SK-N-DZ (cell line): ENCODE data around the gene C14orf93.

ENCODE experiments used
- DNase-seq: peaks from one replicate; pipeline ENCODE4 v3.0.0-alpha.2; 2015; ENCODE audit warnings: low spot score

Gene C14orf93

DNA sequence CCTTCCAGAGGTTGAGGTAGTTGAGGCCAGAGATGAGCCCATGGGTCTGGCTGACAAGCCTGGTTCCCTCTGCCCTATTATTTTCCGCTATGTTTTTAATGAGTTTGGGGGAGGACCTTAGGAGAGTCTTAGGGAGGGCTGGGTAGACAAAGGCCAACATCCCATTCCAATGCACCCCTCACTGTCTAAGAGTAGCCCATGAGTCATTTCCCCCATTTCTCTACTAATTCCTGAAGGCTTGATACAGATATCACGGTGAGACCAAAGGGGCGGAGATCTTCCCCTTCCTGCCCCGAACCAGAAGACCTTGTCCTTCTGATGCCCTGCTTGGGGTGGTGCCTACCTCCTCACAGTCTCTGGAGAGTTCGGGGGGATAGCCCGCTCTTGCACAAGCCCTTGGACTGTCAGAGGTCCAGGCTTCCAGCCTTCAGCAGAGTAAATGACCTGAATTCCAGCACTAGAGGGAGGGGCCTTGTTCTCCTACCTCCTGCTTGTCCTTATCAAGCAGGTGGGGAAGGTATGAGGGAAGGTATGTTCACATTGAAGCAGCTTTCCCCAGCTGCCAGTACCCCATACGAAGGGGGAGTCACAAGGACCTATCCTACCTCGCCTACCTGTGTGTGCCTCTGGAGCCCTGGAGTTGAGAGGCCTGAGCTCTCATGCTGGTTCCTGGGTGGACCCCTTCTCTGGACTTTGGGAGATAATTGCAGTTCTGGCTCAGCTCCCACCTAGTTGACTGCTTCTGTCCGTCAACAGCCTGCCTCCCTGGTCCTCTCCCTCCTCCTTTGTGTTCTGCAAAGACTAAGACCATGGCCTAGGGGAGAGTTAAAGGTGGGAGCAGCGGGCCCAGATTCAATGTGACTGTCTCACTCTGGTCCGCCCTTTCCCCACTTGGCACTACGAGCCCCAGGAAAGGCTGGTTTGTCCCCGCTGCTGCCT is 35.7 kb upstream of the C14orf93 start:
- DNase-seq, result no peak

DNA sequence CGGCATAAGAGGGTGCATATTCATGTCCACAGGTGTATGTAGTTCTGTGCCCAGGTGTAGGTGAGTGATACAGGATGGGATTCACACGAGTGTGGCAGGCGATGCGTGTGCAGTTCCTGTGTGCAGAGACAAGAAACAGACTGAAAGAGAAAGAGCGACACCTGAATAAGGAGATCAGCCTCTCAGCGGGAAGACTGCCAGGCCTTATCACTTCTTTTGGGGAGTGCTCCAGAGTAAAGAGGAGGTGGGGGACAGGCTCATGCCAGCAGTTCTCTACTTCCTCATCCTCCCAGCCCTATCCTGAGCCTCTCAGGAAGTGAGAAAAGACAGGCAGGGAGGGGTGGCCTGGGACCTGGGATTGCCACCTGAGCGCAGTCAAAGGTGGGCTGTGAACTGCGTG is 34.9 kb upstream of the C14orf93 start:
- DNase-seq, result no peak

DNA sequence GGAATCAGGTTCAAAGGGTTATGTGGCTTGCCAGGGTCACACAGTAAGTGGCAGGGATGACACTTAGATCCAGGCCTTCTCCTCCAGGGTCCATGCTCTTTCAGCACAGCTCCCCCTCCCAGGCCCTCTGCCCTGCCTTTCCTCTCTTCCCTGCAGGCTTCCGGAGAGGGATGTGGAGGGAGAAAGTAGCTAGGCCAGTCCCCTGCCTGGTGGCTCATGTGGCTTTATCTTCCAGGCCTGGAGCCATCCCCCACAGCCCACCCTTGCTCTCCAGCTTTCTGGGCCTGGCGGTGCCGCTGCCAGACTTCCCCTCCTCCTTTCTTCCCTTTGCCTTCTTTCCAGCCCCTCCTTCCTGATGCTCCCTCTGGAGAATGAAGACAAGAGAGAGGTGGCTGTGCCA is 33.8 kb upstream of the C14orf93 start:
- peak; percentile 60 for DNase-seq

DNA sequence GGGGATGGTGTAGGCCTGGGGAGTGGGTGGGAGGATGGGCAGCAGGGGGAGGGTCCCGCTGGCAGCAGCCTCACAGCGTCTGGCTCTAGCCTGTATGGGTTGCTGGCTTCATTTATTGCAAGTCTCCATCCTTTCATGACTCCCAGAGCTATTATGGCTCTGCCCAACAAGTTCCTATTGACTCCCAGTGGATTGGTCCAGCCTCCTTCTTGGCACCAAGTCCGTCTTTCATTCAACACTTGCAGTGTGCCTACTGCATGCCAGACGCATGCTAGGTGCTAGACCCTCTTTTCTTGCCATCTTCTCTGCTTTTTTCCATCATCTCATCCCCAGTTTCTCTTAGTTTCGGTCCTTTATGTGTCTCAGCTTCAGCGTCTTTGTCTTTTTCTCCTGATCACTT is 33.2 kb upstream of the C14orf93 start:
- no peak for DNase-seq

DNA sequence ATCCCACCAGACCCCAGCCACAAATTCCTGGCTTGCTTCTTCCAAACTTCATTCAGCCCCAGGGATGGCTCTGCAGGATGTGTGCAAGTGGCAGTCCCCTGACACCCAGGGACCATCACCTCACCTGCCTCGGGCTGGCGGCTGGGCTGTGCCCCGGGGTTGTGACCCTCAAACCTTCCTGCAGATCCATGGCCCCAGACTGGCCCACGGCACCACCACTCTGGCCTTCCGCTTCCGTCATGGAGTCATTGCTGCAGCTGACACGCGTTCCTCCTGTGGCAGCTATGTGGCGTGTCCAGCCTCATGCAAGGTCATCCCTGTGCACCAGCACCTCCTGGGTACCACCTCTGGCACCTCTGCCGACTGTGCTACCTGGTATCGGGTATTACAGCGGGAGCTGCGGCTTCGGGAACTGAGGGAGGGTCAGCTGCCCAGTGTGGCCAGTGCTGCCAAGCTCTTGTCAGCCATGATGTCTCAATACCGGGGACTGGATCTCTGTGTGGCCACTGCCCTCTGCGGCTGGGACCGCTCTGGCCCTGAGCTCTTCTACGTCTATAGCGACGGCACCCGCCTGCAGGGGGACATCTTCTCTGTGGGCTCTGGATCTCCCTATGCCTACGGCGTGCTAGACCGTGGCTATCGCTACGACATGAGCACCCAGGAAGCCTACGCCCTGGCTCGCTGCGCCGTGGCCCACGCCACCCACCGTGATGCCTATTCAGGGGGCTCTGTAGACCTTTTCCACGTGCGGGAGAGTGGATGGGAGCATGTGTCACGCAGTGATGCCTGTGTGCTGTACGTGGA is 32.4 kb upstream of the C14orf93 start, which contains the start of gene PSMB11:
TSS of gene PSMB11 (plus strand) at position 51 of the 804 bp plus-strand sequence. CDS start at position 65, 14 bp downstream.
- DNase-seq, result no peak

DNA sequence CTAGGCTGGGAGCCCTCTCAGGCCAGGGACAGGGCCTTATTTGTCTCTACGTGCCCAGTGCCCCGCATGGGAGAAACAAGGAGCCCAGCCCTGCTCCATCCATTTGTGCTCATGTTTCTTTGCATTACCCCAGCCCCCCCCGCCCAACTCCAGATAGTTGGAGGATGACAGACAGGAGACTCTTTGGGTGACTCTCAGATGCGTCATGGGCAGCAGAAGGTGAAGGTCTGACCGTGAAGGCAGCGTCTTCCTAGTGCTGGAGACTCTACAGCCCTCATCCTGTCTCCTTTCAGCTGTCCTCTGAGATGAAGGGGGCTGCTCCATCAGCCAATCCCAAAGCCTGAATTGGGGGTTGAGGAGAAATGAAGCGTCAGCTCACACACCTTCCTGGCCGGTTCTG is 31.8 kb upstream of the C14orf93 start:
- DNase-seq, result no peak

DNA sequence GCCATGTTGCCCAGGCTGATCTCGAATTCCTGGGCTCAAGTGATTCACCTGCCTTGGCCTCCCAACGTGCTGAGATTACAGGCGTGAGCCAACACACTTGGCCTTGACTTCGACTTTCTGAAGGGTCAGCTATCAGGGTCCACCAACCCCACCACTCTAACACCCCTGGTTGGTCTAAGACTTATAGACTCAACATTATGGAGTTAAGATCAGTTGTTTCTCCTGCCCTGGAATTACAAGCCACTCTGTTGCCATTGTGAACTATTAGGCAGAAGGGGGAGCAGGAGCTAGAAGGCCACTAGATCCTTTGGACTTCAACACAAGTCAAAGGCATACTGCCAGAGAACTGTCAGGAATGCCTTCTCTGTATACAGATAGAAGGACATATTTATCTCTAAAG is 30.2 kb upstream of the C14orf93 start:
- DNase-seq, result no peak

DNA sequence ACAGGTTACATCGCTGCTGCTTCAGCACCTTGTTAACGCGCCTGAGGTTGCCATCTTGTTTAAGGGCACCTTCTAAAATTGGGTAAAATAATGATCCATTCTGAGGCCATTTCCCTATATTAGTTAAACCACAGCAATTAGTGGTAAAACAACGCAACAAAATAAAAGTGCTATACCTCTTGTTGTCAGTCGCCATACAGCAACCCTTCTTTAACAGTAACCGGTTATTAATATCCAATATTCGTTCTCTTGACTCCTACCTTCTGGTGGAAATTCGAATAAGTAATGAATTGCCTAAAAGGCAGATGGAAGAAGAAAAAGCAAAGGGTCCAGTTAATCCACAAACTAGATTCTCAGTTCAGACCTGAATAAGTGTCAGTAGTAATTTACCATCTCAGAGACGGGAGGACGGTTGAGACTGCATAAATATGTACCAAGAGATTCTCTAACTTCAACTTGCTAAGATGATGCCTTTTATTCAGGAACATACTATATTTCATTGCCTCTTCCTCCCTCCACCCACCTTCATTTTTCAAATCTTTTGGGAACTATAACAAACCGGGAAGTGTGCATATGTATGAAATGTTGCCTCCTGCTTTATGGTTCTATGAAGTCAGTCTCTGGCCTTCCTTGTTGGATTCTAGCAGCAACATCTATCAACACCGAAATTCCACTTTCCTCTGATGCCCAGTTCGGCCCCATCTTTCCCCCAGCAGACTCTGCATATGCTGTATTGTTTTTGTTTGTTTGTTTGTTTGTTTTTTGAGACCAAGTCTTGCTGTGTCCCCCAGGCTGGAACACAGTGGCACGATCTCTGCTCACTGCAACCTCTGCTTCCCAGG is 25.6 kb upstream of the C14orf93 start:
- DNase-seq, result no peak

DNA sequence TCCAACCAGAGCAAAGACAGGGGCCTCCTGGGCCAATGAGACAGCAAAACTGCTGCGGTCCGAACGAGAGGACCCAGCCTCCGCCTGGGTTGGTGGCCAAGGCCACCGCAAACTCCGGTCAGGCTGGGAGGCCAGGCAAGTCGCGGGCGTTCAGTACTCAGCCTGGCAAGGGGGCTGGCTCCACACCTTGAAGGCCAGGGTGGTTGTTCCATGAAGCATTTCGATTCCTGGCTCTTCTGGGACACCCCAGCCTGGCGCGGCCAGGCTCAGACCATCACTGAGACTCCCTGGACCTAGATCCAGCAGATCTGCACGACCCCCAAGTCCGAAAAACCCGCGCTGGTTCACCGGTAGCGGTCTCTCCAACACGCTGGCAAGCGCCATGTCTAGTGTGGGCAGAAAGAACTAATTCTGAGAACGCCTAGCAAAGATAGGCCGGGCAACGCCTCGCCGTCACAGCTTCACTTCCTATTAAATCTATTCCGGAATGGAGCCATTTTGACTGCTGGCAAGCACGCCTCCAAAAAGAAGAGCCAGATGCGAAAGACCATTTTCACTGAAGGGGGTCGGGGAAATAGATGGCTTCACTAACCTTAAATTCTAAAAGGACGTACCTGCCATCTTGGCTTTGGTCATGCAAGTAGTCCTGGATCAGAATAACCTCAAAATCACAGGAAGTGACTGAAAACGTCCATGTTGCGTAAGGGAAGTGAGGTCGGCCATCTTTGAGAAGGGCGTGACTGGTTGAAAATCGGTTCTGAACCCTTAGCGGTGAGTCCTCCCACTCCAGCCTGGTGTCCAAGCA is 24.8 kb upstream of the C14orf93 start, which contains the start of gene PSMB5:
TSS of gene PSMB5 (minus strand) at position 403 of the 805 bp plus-strand sequence. CDS start at position 384, 19 bp downstream.
- DNase-seq, result peak; percentile 97

DNA sequence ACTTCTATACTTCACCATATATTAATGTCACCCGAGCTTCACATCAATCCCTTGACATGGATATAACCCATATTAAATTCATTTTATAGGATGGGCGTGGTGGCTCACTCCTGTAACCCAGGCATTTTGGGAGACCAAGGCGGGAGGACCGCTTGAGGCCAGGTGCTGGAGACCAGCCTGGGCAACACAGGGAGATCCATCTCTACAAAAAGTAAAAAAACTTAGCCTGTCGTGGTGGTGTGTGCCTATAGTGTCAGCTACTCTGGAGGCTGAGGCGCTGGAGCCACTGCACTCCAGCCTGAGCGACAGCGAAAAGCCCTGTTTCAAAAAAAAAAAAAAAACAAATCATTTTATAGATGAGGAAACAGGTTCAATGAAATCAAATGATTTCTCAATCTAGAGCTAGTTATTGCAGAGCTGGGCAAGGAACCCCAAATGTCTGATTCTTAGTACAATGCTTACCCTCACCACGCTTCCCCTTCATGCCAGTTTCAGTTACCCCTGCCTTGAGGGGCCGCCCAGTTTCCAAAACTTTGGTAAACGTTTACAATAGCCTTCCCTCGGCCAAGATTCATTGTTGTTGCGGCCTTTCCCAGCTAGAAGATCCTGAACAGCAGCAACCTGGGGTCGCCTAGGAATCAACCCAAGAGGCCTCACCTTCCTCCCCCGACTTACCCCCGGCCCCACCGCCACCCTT is 24.0 kb upstream of the C14orf93 start:
- no peak for DNase-seq

DNA sequence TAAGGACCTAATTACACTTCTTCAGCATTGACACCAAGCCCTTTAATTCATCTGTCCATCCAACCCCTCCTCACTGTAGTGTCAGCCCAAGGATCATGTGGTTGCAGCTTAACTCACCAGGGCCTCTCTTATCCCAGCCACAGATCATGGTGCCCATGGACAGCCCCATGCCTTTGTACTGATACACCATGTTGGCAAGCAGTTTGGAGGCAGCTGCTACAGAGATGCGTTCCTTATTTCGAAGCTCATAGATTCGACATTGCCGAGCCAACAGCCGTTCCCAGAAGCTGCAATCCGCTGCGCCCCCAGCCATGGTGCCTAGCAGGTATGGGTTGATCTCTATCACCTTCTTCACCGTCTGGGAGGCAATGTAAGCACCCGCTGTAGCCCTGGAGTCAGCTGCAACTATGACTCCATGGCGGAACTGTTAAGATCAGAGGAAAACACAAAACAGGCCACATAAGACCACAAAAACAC is 23.3 kb upstream of the C14orf93 start:
- no peak for DNase-seq

DNA sequence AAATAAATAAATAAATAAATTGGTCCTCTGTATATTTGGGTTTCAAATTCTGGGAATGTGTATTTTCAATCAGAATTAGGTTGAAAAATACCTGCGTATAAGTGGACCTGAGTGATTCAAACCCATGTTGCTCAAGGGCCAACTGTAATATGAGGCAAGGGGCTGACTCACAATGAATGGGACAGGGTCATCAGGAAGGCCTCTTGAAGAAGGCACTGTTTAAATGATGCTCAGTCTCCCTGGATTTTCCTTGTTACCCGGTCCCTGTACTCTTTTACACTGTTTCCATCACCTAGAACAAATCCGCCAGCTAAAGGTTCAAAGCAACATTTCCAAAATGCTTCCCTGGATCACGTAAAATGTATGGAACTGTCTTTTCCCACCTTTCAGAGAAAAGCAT is 21.0 kb upstream of the C14orf93 start:
- DNase-seq, result no peak

DNA sequence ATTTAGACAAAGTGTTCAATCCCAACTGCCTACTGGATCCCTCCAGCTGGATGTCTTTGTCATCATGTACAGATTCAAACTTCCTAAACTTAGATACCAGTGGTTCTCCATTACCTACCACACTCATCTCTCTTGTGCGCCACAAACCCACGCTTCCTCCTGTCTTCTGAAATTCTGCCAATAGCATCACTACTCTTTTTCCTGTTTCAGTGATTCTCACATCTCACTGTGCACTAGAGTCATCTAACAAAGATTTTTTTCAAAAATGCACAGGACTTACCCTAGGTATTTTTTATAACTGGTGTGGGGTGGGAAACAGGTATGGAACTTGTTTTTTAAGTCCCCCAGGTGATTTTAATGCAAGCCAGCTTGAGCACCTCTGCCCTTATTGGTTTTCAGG is 18.9 kb upstream of the C14orf93 start:
- no peak for DNase-seq

DNA sequence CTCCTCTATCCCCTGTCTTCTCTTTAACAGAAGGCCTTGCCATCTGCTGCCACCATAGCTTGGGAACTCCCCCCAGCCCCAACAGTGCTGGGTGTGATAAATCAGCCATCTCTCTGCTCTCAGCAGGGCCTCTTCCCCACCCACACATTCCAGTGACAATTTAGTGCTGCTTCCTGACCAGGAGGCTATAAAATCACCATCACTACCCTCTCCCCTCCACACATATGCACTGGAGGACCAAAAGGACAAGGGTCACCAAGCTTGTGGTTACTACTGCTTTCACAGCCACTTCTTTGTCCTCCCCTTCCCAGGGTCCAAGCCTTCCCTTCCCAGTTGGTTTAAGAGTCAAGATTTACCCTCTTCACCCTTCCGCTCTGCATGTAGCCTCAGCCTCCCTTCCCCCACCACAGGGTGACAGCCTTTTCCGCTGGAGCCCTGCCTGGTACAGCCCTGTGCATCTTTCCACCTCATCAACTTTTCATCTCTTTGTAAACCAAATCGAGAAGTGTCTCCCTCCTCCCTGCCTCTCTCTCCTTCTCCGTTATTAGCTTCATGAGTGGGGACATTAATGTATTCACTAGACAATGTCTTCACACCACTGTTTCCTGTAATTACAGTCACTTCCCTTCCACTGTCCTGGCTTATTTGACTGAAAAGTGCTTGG is 15.3 kb upstream of the C14orf93 start:
- DNase-seq, result peak; percentile 65

DNA sequence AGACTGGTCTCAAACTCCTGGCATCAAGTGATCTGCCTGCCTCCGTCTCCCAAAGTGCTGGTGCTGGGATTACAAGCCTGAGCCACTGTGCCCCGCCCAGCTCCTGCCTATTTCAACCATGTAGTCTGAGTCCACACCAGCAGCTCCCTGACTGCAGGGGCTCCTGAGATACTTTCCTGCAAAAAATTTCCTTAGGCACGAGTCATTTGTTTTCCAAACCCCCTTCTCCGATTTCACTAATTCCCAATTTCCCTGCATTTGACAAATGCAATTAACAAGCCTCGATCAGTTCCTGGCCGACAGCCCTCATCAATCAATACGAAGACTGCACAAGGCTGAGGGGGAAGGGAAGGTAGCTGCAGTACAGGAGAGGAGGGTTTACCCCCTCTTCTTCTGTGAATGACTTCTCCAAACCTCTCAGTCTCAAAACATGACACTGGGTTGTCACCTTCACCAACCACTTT is 14.7 kb upstream of the C14orf93 start:
- DNase-seq, result peak; percentile 80

DNA sequence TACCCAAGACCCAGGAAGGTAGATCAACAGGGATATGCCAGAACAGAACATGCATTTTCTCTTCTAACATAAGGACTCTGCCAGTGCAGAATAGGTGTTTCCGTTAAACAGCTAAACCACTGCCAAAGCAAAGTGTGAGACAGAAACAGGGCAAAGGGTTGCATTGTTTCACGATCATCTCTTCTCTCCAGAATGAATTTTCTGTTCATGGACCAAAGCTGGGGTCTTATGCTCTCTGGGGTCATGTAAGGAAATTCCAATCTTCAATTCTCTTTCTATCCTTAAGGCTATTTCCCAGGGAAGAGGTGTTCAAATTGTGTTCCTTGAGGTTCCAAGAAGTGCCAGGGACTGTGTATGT is 13.8 kb upstream of the C14orf93 start:
- no peak for DNase-seq

DNA sequence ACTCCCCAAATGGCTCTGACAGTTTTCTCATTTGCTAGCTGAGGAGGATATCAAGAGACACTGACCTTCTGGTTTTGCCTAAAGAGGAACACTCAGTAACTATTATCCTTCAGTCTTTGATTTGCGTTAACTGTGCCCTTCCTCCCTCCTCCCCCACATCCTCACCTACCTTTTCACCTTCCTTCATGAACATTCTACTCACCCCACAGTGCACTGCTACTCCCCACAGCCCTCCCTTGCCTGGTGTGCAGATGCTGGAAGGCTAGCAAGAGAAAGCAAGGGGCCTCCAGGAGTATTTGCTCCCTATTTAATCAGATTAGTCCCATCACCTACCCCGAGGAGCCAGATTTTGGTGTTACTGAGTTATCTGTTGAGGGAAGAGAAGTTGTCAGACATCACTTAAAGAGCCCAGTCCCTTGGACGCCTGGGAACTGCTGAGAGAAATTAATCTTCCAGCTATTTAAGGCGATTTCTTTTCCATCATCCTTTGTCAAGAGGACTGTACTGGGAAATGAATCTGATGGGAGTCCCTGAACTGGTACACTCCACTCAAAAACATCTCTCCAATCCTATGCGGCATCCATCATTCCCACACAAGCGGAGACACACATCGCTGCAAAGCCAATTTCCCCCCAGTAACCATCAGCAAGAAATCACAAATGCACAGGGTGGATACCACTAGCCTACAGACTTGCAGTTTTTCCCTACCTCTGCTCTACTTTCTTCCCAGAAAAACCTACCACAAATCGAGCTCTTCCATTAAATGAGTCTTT is 13.3 kb upstream of the C14orf93 start:
- DNase-seq, result no peak

DNA sequence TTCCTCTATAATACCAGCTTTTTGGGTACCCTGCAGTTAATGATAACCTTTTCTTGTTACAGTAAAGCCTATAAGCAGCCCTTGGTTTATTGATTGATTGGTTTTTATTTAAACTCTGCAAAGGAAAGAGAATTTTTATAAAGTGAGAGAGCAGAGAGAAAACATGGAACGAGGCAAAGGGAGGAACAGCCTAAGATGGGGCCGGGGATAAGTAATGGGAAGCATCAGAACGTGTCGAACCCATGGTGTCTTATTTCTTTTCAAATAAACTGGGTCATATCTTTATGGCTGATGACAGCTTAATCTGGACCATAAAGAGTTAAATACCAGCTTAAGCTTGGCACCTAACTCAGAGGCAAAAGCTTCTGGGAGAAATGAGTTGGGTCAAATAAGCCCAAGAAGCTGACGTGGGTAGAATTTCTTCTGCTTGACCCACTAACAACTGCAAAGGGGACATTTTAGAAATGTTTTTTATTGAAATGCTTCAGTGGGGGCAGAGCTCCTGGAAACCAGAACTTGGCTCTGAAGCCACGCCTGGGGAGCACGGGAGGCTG is 12.0 kb upstream of the C14orf93 start:
- no peak for DNase-seq
